Neural cell (in vitro differentiated cells): ENCODE results near the gene CKMT2. TPM values are rescaled to one million over a fixed set of nuclear protein-coding genes. Genes with fewer than 3 reads are reported as not detected.

Experiments used
- H2AFZ ChIP-seq: fragments of 200-600, 300-800 bp; sonication (generic), shearing (Covaris generic); 2 replicates; pipeline ENCODE4 v1.6.0; 2014; ENCODE audit warnings: low read depth, mild to moderate bottlenecking, antibody characterized with exemption, low read length, moderate library complexity
- H3F3A ChIP-seq: fragments of 200-600 bp; shearing (Covaris generic); 2 replicates; pipeline ENCODE4 v1.6.1; 2016; ENCODE audit warnings: mild to moderate bottlenecking, moderate library complexity, mixed read lengths, antibody characterized with exemption, low read length; ENCODE audit not compliant: insufficient read depth, poor library complexity, severe bottlenecking
- H3K27ac ChIP-seq: fragments of 200-600, 300-800 bp; sonication (generic), shearing (Covaris generic); 2 replicates; pipeline ENCODE4 v1.5.1; 2014; ENCODE audit warnings: mild to moderate bottlenecking, low read length, moderate library complexity
- H3K27me3 ChIP-seq: fragments of 300-800, 200-600 bp; sonication (generic), shearing (Covaris generic); 2 replicates; pipeline ENCODE4 v1.6.0; 2014; ENCODE audit warnings: mild to moderate bottlenecking, low read depth, low read length, moderate library complexity; ENCODE audit not compliant: insufficient read depth
- H3K36me3 ChIP-seq: fragments of 300-800, 200-600 bp; sonication (generic), shearing (Covaris generic); 2 replicates; pipeline ENCODE4 v1.5.1; 2014; ENCODE audit warnings: mild to moderate bottlenecking, antibody characterized with exemption, low read length, moderate library complexity; ENCODE audit not compliant: insufficient read depth
- H3K4me2 ChIP-seq: fragments of 300-800, 200-600 bp; sonication (generic), shearing (Covaris generic); 2 replicates; pipeline ENCODE4 v1.6.0; 2014; ENCODE audit warnings: mild to moderate bottlenecking, low read length
- H3K4me3 ChIP-seq: fragments of 300-800, 200-600 bp; sonication (generic), shearing (Covaris generic); 2 replicates; pipeline ENCODE4 v1.5.1; 2014; ENCODE audit warnings: mild to moderate bottlenecking, low read length, moderate library complexity
- H3K79me2 ChIP-seq: fragments of 200-600 bp; shearing (Covaris generic); replicated peaks from 2 replicates; pipeline ENCODE4 v1.6.0; 2014; ENCODE audit warnings: mild to moderate bottlenecking, low read length, moderate library complexity; ENCODE audit not compliant: insufficient read depth
- H3K9ac ChIP-seq: fragments of 300-800, 200-600 bp; sonication (generic), shearing (Covaris generic); 2 replicates; pipeline ENCODE4 v1.6.1; 2016; ENCODE audit warnings: mild to moderate bottlenecking, low read length, mixed read lengths
- H3K9me2 ChIP-seq: fragments of 200-600 bp; shearing (Covaris generic); 2 replicates; pipeline ENCODE4 v1.6.1; 2016; ENCODE audit warnings: mild to moderate bottlenecking, low read length, mixed read lengths; ENCODE audit not compliant: insufficient read depth
- H3K9me3 ChIP-seq: fragments of 200-600, 300-800 bp; sonication (generic), shearing (Covaris generic); 2 replicates; pipeline ENCODE4 v1.6.1; 2016; ENCODE audit warnings: mild to moderate bottlenecking, mixed run types, low read length, moderate library complexity, mixed read lengths
- H4K20me1 ChIP-seq: fragments of 200-600 bp; shearing (Covaris generic); 2 replicates; pipeline ENCODE4 v1.6.1; 2016; ENCODE audit warnings: mild to moderate bottlenecking, mixed run types; ENCODE audit not compliant: insufficient read depth
- EP300 ChIP-seq: fragments of 450-650 bp; conservative IDR thresholded peaks from 2 replicates; pipeline ENCODE4 v1.6.1; 2014; ENCODE audit warnings: antibody characterized with exemption, mild to moderate bottlenecking, moderate library complexity; ENCODE audit not compliant: poor library complexity, severe bottlenecking
- EZH2 ChIP-seq: fragments of 200-600, 300-800 bp; shearing (Covaris generic), sonication (generic); IDR thresholded peaks from 2 replicates; pipeline ENCODE4 v1.6.1; 2014; ENCODE audit warnings: antibody characterized with exemption, low read length, borderline replicate concordance, mild to moderate bottlenecking; ENCODE audit not compliant: insufficient read depth, poor library complexity, severe bottlenecking
- MXI1 ChIP-seq: fragments of 450-650 bp; conservative IDR thresholded peaks from 2 replicates; pipeline ENCODE4 v1.6.1; 2014; ENCODE audit warnings: antibody characterized with exemption, mild to moderate bottlenecking; ENCODE audit not compliant: poor library complexity, severe bottlenecking
- POLR2AphosphoS5 ChIP-seq: IDR thresholded peaks from 2 replicates; pipeline ENCODE4 v1.6.1; 2012
- RAD21 ChIP-seq: fragments of 450-650 bp; conservative IDR thresholded peaks from 2 replicates; pipeline ENCODE4 v1.6.1; 2014; ENCODE audit warnings: antibody characterized with exemption, mild to moderate bottlenecking, moderate library complexity
- REST ChIP-seq: IDR thresholded peaks from 2 replicates; pipeline ENCODE4 v1.6.1; 2012; ENCODE audit warnings: borderline replicate concordance
- SMC3 ChIP-seq: fragments of 450-650 bp; conservative IDR thresholded peaks from 2 replicates; pipeline ENCODE4 v1.6.1; 2014; ENCODE audit warnings: antibody characterized with exemption, mild to moderate bottlenecking, moderate library complexity; ENCODE audit not compliant: poor library complexity
- TAF1 ChIP-seq: IDR thresholded peaks from 2 replicates; pipeline ENCODE4 v1.6.1; 2012; ENCODE audit warnings: low read depth
- polyA plus RNA-seq: library from polyadenylated mRNA; depleted of rRNA; stranded (reverse); fragments of >200 nt; gene quantifications from 2 replicates; pipeline ENCODE4 v1.2.3, GENCODE V29; 2014
- TF ChIP-seq, protein P1 (sequence below): fragments of 450-650 bp; IDR thresholded peaks from 2 replicates; pipeline ENCODE4 v1.5.1; 2014; ENCODE audit warnings: antibody characterized with exemption, mild to moderate bottlenecking, moderate library complexity; ENCODE audit not compliant: poor library complexity, severe bottlenecking

The CKMT2 gene
- polyA plus RNA-seq, 1 donor from 2014 or later: not detected

DNA sequence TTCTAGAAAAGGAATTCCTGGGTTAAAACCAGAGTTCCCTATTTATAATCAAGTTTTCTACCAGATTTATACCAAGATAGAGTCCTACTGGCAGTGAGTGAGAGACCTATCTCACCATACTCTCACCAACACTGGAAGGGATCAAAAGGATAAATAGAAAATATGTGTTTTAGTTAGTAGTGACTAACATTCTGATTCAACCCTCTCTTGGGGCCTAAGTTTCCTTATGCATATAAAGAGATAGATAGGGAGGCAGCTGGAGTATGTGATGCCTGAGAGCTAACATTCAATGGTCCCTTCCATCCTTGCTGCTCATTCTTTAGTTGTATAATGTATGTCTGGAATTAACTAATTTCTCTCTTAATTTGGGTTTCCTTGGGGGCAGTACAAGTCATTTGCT lies 32.0 kb downstream of the CKMT2 start:
- no peaks in the 10 kb centered on the region for H3K9me2 ChIP-seq
- H4K20me1 ChIP-seq: no peaks in the 10 kb centered on the region
- no peaks in the 10 kb centered on the region for H3K36me3 ChIP-seq
- no peak overlapping the region for H2AFZ ChIP-seq
- H3K9ac ChIP-seq: no peak overlapping the region
- no peak for TF ChIP-seq EP300
- no peak for TF ChIP-seq REST
- TF ChIP-seq, protein P1, sequence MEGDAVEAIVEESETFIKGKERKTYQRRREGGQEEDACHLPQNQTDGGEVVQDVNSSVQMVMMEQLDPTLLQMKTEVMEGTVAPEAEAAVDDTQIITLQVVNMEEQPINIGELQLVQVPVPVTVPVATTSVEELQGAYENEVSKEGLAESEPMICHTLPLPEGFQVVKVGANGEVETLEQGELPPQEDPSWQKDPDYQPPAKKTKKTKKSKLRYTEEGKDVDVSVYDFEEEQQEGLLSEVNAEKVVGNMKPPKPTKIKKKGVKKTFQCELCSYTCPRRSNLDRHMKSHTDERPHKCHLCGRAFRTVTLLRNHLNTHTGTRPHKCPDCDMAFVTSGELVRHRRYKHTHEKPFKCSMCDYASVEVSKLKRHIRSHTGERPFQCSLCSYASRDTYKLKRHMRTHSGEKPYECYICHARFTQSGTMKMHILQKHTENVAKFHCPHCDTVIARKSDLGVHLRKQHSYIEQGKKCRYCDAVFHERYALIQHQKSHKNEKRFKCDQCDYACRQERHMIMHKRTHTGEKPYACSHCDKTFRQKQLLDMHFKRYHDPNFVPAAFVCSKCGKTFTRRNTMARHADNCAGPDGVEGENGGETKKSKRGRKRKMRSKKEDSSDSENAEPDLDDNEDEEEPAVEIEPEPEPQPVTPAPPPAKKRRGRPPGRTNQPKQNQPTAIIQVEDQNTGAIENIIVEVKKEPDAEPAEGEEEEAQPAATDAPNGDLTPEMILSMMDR: no peak
- no peak for TF ChIP-seq TAF1
- no peak for TF ChIP-seq EZH2
- TF ChIP-seq RAD21: no peak
- TF ChIP-seq SMC3: no peak
- TF ChIP-seq POLR2AphosphoS5: no peak
- no peak for TF ChIP-seq MXI1
- H3K4me3 ChIP-seq: no peak overlapping the region
- no peaks in the 10 kb centered on the region for H3K79me2 ChIP-seq
- H3K9me3 ChIP-seq: no peaks in the 10 kb centered on the region
- no peaks in the 10 kb centered on the region for H3K27me3 ChIP-seq
- H3K27ac ChIP-seq: no peak overlapping the region
- no peak overlapping the region for H3K4me2 ChIP-seq
- no peaks in the 10 kb centered on the region for H3F3A ChIP-seq

DNA sequence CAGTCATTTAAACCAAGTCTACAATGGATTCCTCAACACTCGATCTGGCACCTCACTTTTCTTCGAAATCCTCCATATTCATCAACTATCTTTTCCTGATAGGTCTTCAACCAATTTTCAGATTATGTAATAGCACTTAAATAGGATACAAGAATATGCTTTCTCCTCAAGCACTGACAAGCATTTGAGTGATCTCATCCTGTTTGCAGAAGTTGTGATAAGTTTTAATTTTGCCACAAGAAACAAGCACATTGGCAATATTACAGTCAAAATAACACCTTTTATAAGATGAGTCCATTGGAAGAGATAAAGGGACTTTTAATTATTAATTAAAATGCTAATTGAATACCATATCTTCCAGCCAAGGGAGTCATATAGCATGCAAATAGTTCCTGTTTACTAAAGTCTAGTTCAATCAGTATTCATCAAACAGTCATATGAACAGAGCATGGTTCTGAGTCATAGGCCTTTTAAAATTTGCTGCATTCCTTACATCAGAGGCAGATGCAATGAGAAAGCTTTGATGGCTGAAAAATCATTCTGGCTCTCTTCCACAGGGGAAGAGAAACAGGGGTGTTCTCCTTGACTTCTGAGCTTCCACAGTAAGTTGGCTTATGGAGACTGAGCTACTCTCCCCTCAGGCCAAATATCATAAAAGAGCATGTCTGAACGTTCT lies 35.5 kb downstream of the CKMT2 start:
- Histone ChIP-seq H2AFZ (no peak overlapping the region), H3K27me3 (no peaks in the 10 kb centered on the region), H3K9me3 (peaks cover 5% of the 10 kb centered on the region), H3K4me3 (no peak overlapping the region), H3K36me3 (no peaks in the 10 kb centered on the region), H3K27ac (no peak overlapping the region), H3K79me2 (no peaks in the 10 kb centered on the region), H4K20me1 (no peaks in the 10 kb centered on the region), H3K4me2 (no peak overlapping the region), H3K9me2 (no peaks in the 10 kb centered on the region), H3F3A (no peaks in the 10 kb centered on the region), H3K9ac (no peak overlapping the region)
- no peak for TF ChIP-seq SMC3
- no peak for TF ChIP-seq EP300
- TF ChIP-seq POLR2AphosphoS5: no peak
- no peak for TF ChIP-seq REST
- TF ChIP-seq, protein P1: no peak
- no peak for TF ChIP-seq MXI1
- TF ChIP-seq EZH2: no peak
